GM19397 (cell line): ENCODE data around the gene ADAMTS17.

Experiments
- ATAC-seq: cut with Tn5 transposase; IDR thresholded peaks from one replicate; pipeline ENCODE4 v1.9.1; 2021; ENCODE audit warnings: mild to moderate bottlenecking, moderate library complexity; ENCODE audit not compliant: unreplicated experiment

ADAMTS17 gene, protein sequence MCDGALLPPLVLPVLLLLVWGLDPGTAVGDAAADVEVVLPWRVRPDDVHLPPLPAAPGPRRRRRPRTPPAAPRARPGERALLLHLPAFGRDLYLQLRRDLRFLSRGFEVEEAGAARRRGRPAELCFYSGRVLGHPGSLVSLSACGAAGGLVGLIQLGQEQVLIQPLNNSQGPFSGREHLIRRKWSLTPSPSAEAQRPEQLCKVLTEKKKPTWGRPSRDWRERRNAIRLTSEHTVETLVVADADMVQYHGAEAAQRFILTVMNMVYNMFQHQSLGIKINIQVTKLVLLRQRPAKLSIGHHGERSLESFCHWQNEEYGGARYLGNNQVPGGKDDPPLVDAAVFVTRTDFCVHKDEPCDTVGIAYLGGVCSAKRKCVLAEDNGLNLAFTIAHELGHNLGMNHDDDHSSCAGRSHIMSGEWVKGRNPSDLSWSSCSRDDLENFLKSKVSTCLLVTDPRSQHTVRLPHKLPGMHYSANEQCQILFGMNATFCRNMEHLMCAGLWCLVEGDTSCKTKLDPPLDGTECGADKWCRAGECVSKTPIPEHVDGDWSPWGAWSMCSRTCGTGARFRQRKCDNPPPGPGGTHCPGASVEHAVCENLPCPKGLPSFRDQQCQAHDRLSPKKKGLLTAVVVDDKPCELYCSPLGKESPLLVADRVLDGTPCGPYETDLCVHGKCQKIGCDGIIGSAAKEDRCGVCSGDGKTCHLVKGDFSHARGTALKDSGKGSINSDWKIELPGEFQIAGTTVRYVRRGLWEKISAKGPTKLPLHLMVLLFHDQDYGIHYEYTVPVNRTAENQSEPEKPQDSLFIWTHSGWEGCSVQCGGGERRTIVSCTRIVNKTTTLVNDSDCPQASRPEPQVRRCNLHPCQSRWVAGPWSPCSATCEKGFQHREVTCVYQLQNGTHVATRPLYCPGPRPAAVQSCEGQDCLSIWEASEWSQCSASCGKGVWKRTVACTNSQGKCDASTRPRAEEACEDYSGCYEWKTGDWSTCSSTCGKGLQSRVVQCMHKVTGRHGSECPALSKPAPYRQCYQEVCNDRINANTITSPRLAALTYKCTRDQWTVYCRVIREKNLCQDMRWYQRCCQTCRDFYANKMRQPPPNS

DNA sequence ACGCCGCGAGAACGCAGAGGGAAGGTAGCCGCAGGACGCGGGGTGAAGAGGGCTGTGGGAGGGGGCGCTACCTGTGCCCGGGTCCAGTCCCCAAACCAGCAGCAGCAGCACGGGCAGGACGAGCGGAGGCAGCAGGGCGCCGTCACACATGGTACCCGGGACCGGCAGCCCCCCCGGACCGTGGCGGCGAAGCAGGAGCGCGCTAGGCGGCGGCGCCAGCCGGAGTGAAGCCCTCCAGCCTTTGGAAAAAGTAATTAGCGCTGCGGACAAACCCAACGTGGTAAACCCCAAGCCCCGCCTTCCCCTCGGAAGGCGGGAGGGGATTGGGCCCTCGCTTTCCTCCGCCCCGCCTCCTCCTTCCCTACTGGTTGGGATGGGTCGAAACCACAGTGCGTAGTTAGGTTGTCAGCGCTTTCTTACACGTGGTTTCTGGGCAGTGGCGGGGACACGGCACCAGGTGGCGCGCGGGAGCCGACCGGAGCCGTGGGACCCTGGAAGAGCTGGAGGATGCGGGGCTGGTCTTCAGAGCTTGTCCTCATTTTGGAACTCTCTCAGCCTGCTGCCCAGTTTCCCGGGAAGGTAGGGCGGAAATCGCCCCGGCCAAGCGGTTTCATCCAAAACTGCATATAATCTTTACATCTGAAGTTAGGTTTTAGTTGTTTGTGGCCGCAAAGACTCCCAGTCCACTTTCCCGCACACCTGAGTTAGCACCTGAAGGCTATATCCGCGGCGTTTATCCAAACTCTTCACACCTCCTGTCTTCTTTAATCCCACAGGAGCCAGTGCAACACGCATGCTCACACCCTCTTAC, at the start of gene ADAMTS17:
ADAMTS17 (minus strand) TSS at position 226 of the 811 bp plus-strand sequence; CDS start at position 150, 76 bp downstream.
- peak; percentile 90 for ATAC-seq

DNA sequence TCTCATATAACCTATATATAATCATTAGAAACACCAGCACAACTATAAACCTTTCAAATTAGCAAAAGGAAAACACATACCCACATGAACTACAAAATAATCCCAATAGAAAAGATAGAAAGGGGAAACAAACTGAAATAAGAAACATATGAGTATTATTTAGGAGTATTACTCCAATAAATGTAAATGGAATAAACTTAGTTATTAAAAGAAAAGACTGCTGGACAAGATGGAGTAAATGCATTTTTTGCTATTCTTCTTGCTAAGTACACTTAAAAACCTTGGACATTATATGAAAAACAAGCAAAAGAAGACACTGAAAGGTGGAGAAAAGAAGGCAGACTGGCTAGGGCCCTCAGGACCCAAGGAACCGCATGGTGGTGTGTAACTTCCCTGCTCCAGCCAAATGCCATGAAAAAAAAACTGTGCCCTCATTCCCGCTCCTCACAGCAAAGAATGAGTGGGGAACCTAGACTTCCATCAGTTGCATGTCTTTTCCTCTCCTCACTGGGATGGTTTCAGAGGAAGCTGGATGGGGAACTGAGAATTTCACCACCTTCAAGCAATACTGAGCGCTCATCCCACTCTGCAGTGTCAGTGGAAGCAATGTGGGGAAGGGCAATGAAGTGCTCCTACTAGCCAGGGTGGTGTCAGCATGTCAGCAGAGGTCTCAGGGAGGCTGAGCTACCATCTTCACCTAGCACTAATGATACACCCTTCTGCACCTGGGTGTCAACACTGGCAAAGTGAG, 43.7 kb upstream of the ADAMTS17 start:
- ATAC-seq: no peak

DNA sequence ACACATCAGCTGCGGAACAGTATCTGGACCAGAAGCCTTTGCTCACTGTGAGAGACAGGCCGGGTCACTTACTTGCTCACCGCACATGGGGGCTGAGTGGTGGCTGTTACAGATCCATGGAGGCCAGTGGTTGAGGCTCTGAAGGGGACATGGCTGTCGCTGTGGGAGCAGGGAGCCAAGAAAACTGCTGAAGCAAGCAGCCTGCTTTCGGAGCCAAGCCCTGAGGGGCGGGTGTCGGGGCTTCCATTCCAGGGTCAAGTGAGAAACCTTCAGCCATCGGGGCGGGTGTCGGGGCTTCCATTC, 42.3 kb upstream of the ADAMTS17 start:
- no peak for ATAC-seq

DNA sequence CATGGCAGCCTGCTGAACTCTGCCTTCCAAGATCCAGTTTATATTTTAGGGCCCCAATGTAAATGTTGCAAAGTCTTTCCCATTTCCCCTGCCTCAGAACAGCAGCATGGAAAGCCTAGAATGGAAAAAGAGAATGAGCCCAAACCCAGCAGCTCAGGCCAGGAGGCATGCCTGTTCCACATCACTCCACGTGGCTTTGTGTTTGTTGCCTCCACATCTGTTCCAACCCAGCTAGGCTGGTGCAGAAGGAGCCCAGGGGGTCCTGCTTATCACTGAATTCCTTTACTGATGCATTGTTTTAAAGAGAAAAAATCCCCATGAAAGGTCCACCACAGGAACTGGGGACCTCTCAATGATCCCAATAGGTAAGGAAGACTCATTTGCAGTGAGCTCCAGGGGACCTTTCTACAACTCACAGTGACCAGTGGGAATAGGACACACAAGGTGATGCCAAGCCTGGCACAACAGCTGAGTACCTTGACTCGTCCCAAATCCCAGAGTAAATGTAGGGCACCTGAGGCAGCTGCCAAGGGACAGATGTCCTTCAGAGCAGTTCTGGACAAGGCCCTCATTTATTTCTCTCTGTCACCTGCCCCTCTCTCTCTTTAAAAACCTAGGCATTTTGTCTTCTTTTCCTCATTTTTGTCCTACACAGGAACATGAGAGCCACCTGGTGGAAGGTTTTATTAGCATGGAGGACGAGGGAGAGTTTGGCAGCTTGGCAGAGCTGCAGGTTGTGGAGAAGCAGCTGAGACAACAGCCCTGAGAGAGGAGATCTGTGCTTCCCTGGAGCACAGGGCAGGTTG, 41.7 kb upstream of the ADAMTS17 start:
- no peak for ATAC-seq

DNA sequence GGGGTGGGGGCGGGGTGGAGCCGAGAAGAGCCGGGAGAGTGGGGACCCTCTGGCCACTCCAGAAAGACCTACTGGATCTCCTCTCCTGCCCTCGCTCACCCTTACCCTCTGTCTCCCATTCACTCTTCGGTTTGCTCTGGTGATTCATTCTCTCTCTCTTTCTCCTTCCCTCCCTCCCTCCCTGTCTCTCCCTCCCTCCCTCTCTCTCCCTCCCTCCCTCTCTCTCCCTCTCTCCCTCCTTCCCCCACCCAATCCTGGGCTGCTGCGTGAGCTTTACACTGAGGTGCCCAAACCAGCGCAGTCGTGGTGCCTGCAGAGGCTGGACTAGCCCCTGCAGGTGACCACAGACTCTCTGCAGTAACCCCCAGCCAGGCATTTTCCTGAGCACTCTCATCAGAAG, 32.2 kb upstream of the ADAMTS17 start:
- no peak for ATAC-seq

DNA sequence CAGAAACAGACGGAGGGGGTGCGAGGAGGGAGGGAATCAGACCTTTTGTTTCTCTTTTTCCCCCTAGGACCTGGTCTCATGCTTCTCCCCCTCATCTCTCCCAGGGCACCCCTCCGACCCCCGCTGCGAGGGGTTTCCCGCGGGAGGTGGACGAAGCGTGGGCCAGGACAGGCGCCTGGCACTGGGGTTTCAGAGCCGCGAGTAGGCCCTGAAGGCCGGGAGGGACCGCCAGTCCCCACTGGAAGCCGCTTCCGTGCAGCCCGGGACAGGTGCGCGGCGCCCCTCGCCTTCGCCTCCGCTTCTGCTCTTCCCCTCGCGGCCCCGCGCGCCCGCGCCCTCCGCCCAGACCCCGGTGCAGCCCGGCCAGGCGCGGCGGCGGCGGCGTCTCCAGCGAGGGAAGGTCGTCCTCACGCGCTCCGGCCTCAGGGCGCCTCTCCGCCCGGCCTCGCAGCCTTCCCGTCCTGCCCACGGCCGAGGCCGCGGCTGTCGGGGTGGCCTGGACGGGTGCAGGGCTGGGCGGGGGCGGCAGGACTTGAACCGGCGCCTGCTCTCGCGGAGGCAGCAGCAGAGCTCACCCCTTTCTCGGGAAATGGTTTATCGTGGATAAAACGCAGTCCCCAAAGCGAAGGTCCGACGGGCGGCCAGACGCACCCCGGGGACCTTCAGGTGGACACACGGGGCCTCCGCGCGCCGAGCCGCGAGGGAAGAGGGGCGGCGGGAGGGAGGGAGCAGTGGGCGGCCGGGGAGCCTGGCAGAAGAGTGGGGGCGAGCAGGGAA, 31.5 kb upstream of the ADAMTS17 start:
- no peak for ATAC-seq

DNA sequence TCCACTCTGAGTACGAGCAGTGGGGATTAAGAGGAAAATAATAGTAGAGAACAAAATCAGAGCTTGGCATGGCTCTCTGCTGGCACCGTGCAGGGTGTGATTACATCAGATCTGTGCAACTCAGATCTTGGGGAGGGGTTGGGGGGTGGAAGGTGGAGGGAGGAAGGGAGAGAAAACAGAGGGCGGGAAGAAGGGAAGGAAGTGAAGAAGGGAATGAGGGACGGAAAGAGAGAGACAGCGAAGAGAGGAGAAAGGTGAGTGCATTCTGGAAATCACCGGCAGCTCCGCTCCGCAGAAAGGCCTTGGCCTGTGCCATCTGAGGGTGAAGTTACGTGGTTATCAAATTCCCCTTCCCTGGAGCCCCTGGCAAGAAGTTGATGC, 31.0 kb upstream of the ADAMTS17 start:
- no peak for ATAC-seq

DNA sequence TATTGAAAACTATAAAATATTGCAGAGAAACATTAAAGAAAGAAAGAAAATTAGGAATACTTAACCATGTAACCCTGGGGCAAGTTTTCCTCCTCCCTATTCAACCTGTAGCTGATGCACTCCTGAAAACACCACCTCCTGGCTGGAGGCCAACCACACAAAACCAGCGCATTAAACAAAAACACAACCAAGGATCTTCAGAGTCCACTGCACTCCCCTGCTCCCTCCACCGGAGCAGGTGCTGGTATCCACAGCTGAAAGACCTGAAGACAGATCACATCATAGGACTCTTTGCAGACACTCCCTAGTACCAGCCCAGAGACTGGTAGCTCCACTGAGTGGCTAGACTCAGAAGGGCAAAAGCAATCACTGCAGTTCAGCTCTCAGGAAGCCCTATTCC, 13.6 kb upstream of the ADAMTS17 start:
- ATAC-seq: no peak

DNA sequence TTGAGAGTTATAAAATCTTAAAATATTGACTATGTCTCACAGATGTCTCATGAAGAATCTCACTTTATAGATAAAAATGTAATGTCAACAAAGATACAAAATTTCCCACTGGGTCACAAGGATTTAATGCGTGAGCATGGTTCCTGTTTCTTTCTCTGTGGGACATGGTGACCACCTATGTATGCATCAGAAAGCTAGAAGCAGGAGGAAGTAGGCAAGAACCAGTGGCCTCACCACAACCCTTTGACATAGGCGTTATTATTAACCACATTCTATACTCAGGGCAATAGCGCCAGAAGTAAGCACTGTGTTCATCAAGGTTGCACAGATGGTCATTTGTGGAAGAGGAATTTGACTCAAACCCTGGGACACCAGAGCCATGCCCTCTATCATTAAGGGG, 11.7 kb upstream of the ADAMTS17 start:
- ATAC-seq: no peak

DNA sequence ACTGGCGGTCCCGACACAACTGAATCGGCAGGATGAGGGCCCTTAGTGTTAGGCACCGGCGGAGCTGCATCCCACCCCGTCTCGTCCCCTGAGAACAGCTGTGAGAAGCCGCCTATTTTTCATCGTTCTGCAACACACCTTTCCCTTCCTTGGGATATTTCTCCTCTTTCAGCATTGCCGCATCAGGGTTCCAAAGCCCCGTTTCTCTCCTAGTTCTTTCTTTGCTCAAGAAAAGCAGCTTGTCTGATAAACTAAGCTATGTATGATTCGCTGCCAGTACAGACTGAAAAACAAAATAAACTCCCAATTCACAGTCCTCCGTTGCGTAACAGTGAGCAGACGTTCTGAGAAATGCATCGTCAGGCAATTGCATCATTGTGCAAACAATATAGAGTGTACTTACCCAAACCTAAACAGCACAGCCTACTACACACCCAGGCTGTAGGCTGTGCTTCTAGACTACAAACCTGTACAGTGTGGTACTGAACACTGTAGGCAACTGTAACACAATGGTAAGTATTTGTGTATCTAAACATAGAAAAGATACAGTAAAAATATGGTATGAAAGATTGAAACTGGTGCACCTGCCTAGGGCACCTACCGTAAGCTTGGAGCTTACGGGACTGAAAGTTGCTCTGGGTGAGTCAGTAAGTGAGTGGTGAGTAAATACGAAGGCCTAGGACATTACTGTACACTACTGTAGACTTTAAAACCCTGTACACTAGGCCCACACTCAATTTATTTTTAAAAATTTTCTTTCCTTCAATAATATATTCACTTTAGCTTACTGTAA, 8.9 kb upstream of the ADAMTS17 start:
- ATAC-seq: no peak

DNA sequence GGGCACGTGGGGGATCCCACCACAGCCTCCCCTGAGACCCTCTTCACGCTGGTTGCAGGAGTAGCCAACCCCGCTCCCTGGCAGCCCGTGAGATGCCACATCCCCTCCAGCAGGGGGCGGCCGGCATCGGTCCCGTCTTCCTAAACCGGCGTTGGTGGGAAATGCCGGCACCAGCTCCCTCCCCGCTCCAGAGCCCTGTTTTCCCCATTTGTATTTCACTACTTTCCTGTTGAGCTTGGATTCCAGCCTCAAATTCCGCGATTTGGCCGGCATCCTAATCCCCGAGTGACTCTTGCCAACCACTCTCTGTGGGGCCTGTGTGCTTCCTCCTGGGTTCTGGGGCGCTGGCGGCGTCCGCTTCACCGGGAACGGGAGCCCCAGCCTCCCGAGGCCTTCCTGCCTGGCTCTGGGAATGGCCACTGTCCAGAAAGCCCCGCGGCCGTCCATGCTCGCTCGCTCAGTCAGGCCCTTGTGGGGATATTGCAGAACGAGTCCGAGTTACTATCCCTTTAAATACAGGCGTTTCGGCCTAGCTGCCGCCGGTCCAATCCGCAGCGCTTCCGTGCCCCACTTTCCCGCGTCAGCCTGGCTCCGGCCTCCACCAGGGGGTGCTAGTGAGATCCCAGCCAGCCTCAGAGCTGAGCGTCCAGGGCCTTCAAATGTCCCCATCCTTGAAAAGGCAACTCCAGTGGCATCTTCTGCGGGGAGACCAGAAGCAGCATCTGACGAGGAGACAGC, 8.1 kb upstream of the ADAMTS17 start:
- peak; percentile 87 for ATAC-seq

DNA sequence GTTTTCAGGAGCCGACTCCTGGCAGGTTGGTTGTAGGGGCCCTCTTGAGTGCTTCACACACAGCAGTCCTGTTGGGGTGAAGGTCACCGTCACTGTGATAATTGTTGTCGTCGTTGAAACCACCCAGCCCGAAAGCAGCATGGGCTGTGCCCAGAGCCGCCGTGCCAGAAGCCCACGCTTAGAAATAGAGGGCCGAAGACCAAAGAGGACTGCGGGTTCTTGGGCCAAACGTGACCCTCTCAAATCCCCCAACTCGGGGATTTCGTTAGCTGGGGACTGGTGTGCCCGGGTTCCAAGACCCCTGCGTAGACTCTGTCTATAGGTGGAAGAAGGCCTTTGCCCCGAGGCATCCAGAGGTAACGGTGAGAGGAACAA, 7.5 kb upstream of the ADAMTS17 start:
- ATAC-seq: no peak

DNA sequence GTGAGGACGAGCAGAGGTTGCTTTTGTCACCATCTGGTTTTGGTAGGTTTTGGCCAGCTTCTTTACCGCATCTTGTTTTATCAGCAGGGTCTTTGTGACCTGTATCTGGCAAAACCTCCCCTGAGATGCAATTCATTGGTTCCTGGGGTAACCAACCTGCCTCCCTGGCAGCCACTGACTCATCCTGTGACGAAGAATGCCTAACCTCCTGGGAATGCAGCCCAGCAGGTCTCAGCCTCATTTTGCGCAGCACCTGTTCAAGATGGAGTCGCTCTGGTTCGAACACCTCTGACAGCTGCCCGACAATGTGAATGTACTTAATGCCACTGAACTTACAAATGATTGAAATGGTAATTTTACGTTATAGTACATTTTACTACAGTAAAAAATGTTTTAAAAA, 6.8 kb upstream of the ADAMTS17 start:
- ATAC-seq: no peak

DNA sequence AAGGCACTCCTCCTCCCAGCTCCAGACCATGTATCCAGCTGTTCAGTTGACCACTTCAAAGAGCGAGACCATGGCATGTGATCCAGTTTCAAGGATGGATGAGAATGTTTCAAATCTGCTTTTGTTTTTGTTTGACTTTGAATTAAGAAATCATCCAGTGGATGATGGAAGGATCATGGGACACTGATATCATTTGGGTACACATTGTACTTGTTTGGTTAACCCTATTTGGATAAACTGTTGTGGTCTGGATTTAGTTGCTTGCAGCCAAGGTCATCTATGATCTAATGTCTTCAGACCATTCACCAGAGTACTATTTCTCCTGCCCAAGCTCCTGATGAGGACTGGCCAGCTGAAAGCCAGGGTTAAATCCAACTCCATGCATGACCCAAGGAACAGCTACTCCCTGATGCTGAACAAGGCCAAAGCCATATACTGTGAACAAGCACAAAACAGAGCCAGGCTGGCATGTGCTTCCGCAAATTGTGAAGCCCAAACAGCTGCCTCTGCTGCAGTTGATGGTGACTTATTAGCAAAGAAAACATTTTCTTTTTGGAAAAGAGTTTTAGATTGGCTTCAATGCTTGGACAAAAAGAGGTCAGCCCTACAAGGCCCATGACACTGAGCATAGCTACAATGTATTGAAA, 5.2 kb upstream of the ADAMTS17 start:
- no peak for ATAC-seq

DNA sequence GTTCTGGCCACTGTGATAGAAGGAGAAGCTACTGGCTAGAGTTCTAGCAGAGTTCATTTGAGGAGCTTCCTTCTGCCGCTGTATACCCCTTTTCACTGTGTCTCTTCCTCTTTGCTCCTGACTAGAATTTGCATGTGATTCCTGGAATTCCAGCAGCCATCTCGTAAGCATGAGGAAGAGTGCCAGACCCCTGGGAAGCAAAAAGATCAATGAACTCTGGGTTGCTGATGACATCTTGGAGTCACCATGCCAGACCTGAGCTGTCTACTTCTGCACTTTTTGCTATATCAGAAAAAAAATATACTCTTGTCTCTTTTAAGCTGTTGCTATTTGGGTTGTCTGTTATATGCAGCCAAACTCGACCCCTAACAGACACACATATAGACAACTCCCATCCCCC, 3.7 kb upstream of the ADAMTS17 start:
- ATAC-seq: no peak

DNA sequence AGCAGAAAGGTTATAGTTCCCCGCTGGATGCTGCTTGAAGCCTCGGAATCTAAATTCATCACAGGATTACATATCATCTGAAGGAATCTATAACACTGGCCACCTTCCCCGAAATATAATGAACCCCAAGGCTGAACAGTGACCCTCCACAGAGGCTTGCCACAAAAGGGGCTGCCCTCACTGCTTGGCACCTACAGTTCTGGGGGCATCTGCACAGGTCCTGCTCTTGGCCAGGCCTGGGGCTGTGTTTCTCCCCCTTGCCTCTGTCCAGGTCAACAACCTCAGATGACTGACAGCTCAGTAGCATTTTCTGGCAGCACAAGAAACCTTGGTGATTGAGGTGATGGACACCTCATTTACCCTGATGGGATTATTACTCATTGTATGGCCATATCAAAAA, 1.5 kb upstream of the ADAMTS17 start:
- no peak for ATAC-seq

DNA sequence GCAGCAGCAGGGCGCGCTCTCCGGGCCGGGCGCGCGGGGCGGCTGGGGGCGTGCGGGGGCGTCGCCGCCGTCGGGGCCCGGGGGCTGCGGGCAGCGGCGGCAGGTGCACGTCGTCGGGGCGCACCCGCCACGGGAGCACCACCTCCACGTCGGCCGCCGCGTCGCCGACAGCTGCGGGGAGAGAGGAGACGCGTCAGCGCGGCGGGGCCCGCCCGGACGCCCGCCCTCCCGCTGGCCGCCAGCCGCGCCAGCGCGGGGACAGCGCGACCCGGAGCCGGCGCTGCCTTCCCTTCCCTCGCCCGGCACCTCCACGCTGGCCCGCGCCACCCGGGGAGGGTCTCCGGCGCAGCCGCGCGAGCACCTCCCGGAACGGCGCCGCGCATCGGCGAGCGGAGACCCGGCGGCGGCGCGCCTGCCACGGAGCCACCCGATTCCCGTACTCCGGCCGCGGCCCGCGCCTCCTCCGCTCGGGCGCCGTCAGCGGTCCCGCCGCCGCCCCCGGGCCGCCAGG, 481 bp downstream of the ADAMTS17 start:
- peak; percentile 15 for ATAC-seq
